Hepatocyte (in vitro differentiated cells): ENCODE measurements around the gene SKA2. TPM values are rescaled to one million over a fixed set of nuclear protein-coding genes. Genes with fewer than 3 reads are reported as not detected.

Source experiments
- DNase-seq: peaks from one replicate; pipeline ENCODE4 v3.0.0-alpha.2; 2016; ENCODE audit warnings: low spot score
- H2AFZ ChIP-seq: fragments of 200-600 bp; sonication (generic); 2 replicates; pipeline ENCODE4 v1.6.0; 2016; ENCODE audit warnings: antibody characterized with exemption, mild to moderate bottlenecking
- H3K27ac ChIP-seq: fragments of 200-600 bp; sonication (generic); 2 replicates; pipeline ENCODE4 v1.5.1; 2016; ENCODE audit warnings: mild to moderate bottlenecking
- H3K27me3 ChIP-seq: fragments of 200-600 bp; sonication (generic); 2 replicates; pipeline ENCODE4 v1.6.1; 2016
- H3K36me3 ChIP-seq: fragments of 200-600 bp; sonication (generic); replicated peaks from 2 replicates; pipeline ENCODE4 v1.5.1; 2016; ENCODE audit warnings: low read depth; ENCODE audit not compliant: insufficient read depth
- H3K4me1 ChIP-seq: fragments of 200-600 bp; sonication (generic); 2 replicates; pipeline ENCODE4 v1.5.1; 2016; ENCODE audit warnings: mild to moderate bottlenecking, moderate library complexity; ENCODE audit not compliant: insufficient read depth
- H3K4me2 ChIP-seq: fragments of 200-600 bp; sonication (generic); 2 replicates; pipeline ENCODE4 v1.6.0; 2016
- H3K4me3 ChIP-seq: fragments of 200-600 bp; sonication (generic); 2 replicates; pipeline ENCODE4 v1.5.1; 2016; ENCODE audit warnings: mild to moderate bottlenecking
- H3K79me2 ChIP-seq: fragments of 200-600 bp; sonication (generic); 2 replicates; pipeline ENCODE4 v1.6.0; 2017; ENCODE audit warnings: mild to moderate bottlenecking
- H3K9me2 ChIP-seq: fragments of 200-600 bp; sonication (generic); replicated peaks from 2 replicates; pipeline ENCODE4 v1.6.0; 2017; ENCODE audit warnings: mild to moderate bottlenecking; ENCODE audit not compliant: insufficient read depth
- H3K9me3 ChIP-seq: fragments of 200-600 bp; sonication (generic); 2 replicates; pipeline ENCODE4 v1.5.1; 2016; ENCODE audit warnings: low read depth, mild to moderate bottlenecking
- H4K20me1 ChIP-seq: fragments of 200-600 bp; sonication (generic); 2 replicates; pipeline ENCODE4 v1.6.0; 2016; ENCODE audit warnings: mild to moderate bottlenecking; ENCODE audit not compliant: insufficient read depth, poor library complexity, severe bottlenecking
- EZH2 ChIP-seq: fragments of 200-600 bp; sonication (generic); IDR thresholded peaks from 2 replicates; pipeline ENCODE4 v1.6.1; 2016; ENCODE audit warnings: antibody characterized with exemption, mild to moderate bottlenecking, borderline replicate concordance
- EZH2phosphoT487 ChIP-seq: fragments of 200-600 bp; sonication (generic); IDR thresholded peaks from one replicate; pipeline ENCODE4 v1.6.1; 2018; ENCODE audit warnings: antibody characterized with exemption, mild to moderate bottlenecking, low read depth, moderate library complexity; ENCODE audit not compliant: unreplicated experiment, severe bottlenecking
- WGBS: methylation state at CpG from one replicate; pipeline ENCODE4 v1.1.6; 2016; ENCODE audit warnings: low lambda C conversion rate; ENCODE audit errors: missing lambda C conversion rate; 5-methylcytosine and 5-hydroxymethylcytosine counted together
- polyA plus RNA-seq: library from polyadenylated mRNA; unstranded; fragments of >200 nt; fragmentation: Nextera tagmentation; extraction: Ambion mirVana; gene quantifications from 2 replicates; pipeline ENCODE4 v1.2.1, GENCODE V29; 2016
- total RNA-seq: library from RNA; depleted of rRNA; stranded (reverse); fragments of >200 nt; gene quantifications from 2 replicates; pipeline ENCODE4 v1.2.3, GENCODE V29; 2014
- TF ChIP-seq, protein P1 (sequence below): fragments of 200-600 bp; sonication (generic); IDR thresholded peaks from 2 replicates; pipeline ENCODE4 v1.5.1; 2016; ENCODE audit warnings: antibody characterized with exemption, mild to moderate bottlenecking; ENCODE audit not compliant: poor library complexity

The SKA2 gene
- total and polyA plus RNA-seq, 2 experiments from 2014 or later: 27.0 to 52.8 TPM

GRCh38 chr17:59151591-59151990 is 3.4 kb downstream of the SKA2 start:
- Histone ChIP-seq H3K79me2 (peaks cover 76% of the 10 kb centered on the region), H4K20me1 (no peaks in the 10 kb centered on the region), H3K4me3 (no peak overlapping the region), H3K4me2 (peak overlapping the region; percentile 86), H3K4me1 (peaks cover 4% of the 10 kb centered on the region), H3K9me3 (no peaks in the 10 kb centered on the region), H3K27ac (no peak overlapping the region), H3K27me3 (no peaks in the 10 kb centered on the region), H2AFZ (no peak overlapping the region), H3K36me3 (no peaks in the 10 kb centered on the region), H3K9me2 (no peaks in the 10 kb centered on the region)
- 85% methylated on average over 1 of the region's 1 CpG for WGBS
- TF ChIP-seq EZH2: no peak
- TF ChIP-seq EZH2phosphoT487: no peak
- TF ChIP-seq, protein P1, sequence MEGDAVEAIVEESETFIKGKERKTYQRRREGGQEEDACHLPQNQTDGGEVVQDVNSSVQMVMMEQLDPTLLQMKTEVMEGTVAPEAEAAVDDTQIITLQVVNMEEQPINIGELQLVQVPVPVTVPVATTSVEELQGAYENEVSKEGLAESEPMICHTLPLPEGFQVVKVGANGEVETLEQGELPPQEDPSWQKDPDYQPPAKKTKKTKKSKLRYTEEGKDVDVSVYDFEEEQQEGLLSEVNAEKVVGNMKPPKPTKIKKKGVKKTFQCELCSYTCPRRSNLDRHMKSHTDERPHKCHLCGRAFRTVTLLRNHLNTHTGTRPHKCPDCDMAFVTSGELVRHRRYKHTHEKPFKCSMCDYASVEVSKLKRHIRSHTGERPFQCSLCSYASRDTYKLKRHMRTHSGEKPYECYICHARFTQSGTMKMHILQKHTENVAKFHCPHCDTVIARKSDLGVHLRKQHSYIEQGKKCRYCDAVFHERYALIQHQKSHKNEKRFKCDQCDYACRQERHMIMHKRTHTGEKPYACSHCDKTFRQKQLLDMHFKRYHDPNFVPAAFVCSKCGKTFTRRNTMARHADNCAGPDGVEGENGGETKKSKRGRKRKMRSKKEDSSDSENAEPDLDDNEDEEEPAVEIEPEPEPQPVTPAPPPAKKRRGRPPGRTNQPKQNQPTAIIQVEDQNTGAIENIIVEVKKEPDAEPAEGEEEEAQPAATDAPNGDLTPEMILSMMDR: no peak
- DNase-seq: no peak

- H3K27me3 ChIP-seq: no peaks in the 10 kb centered on the region
- peak overlapping the region; percentile 86 for H3K4me2 ChIP-seq
- peaks cover 4% of the 10 kb centered on the region for H3K4me1 ChIP-seq
- no peaks in the 10 kb centered on the region for H4K20me1 ChIP-seq
- DNase-seq: no peak
- H3K36me3 ChIP-seq: no peaks in the 10 kb centered on the region
- H3K27ac ChIP-seq: no peak overlapping the region
- peaks cover 82% of the 10 kb centered on the region for H3K79me2 ChIP-seq
- no peaks in the 10 kb centered on the region for H3K9me3 ChIP-seq
- no peaks in the 10 kb centered on the region for H3K9me2 ChIP-seq
- 80% methylated on average over 5 of the region's 5 CpGs for WGBS
- TF ChIP-seq, protein P1: no peak
- TF ChIP-seq EZH2phosphoT487 (no peak), EZH2 (no peak)
- H3K4me3 ChIP-seq: no peak overlapping the region
- H2AFZ ChIP-seq: no peak overlapping the region
Measured at GRCh38 chr17:59151006-59151405, 4.0 kb downstream of the SKA2 start.

- no peaks in the 10 kb centered on the region for H3K27me3 ChIP-seq
- peaks cover 92% of the 10 kb centered on the region for H3K79me2 ChIP-seq
- no peaks in the 10 kb centered on the region for H3K9me3 ChIP-seq
- TF ChIP-seq EZH2 (no peak), EZH2phosphoT487 (no peak)
- TF ChIP-seq, protein P1: no peak
- no peak overlapping the region for H3K4me3 ChIP-seq
- no peak overlapping the region for H3K4me2 ChIP-seq
- H3K4me1 ChIP-seq: peaks cover 4% of the 10 kb centered on the region
- no peak overlapping the region for H3K27ac ChIP-seq
- H2AFZ ChIP-seq: no peak overlapping the region
- H3K9me2 ChIP-seq: no peaks in the 10 kb centered on the region
- 96% methylated on average over 5 of the region's 5 CpGs for WGBS
- H4K20me1 ChIP-seq: no peaks in the 10 kb centered on the region
- H3K36me3 ChIP-seq: no peaks in the 10 kb centered on the region
- DNase-seq: no peak
Measured at GRCh38 chr17:59149841-59150511, 5.0 kb downstream of the SKA2 start.
